Small intestine (tissue), 7 donors: ENCODE results near the gene WBP2. TPM values are rescaled to one million over a fixed set of nuclear protein-coding genes. Genes with fewer than 3 reads are reported as not detected.

Source experiments
- DNase-seq, 2 donors: peaks; one replicate each; pipeline versions ENCODE4 v3.0.0 to v3.0.0-alpha.2; 2013
- FAIRE-seq: peaks from 2 replicates; lab custom pipeline; 2012; peaks lifted over from hg19 to GRCh38; lab: Jason Lieb, UNC
- H3K27ac ChIP-seq, 3 donors: one replicate each; pipeline ENCODE4 v1.5.1; 2013; ENCODE audit warnings: low read length in 2 of 3, mild to moderate bottlenecking in 2 of 3, control low read depth in 1 of 3, inconsistent platforms in 1 of 3, low read depth in 1 of 3, moderate library complexity in 1 of 3
- H3K27me3 ChIP-seq, 3 donors: one replicate each; pipeline ENCODE4 v1.6.1; 2013; ENCODE audit warnings: low read length in 3 of 3, inconsistent platforms in 1 of 3; ENCODE audit not compliant: control insufficient read depth in 3 of 3, insufficient read depth in 3 of 3
- H3K36me3 ChIP-seq, 3 donors: one replicate each; pipeline ENCODE4 v1.6.1; 2013; ENCODE audit warnings: low read length in 3 of 3, inconsistent platforms in 1 of 3, low read depth in 1 of 3, mild to moderate bottlenecking in 1 of 3, moderate library complexity in 1 of 3; ENCODE audit not compliant: control insufficient read depth in 3 of 3, insufficient read depth in 2 of 3
- H3K4me1 ChIP-seq, 3 donors: one replicate each; pipeline ENCODE4 v1.6.1; 2013; ENCODE audit warnings: low read length in 2 of 3, inconsistent platforms in 1 of 3, low read depth in 1 of 3, mild to moderate bottlenecking in 1 of 3, moderate library complexity in 1 of 3; ENCODE audit not compliant: control insufficient read depth in 3 of 3, insufficient read depth in 2 of 3
- H3K4me3 ChIP-seq, 3 donors: one replicate each; pipeline ENCODE4 v1.5.1; 2013; ENCODE audit warnings: low read length in 3 of 3, control low read depth in 1 of 3, inconsistent platforms in 1 of 3, low read depth in 1 of 3, mild to moderate bottlenecking in 1 of 3, moderate library complexity in 1 of 3
- H3K9me3 ChIP-seq, 2 donors: one replicate each; pipeline ENCODE4 v1.6.1; 2013; ENCODE audit warnings: low read depth in 1 of 2, low read length in 1 of 2; ENCODE audit not compliant: control insufficient read depth in 2 of 2, insufficient read depth in 1 of 2
- WGBS, 3 donors: extraction: QIAGEN DNeasy Blood & Tissue Kit; methylation state at CpG; one replicate each; pipeline ENCODE4 v1.1.7; 2013; 5-methylcytosine and 5-hydroxymethylcytosine counted together
- polyA plus RNA-seq, 4 donors: library from polyadenylated mRNA; stranded (reverse) in 3 of 4; unstranded in 1 of 4; fragments of 200-250 nt in 3 of 4; fragments of 120-200 nt in 1 of 4; gene quantifications; one replicate each; pipeline versions ENCODE4 v1.2.1 to v1.2.3, GENCODE V29; 2013
- donor health status: healthy with polysubstance abuse.
- donor health status: control.
- donor health status: control.
- donor health status: Bipolar disorder and iron deficiency.
- donor health status: healthy.

The WBP2 gene
- polyA plus RNA-seq, 4 donors = 68.4 to 121 (median 99.8) TPM

- Histone ChIP-seq H3K9me3 (no peaks in the 10 kb centered on the region), H3K27me3 (no peaks in the 10 kb centered on the region), H3K36me3 (peaks cover 14 to 100% (median 17%) of the 10 kb centered on the region in 3 donors), H3K27ac (no peak overlapping the region), H3K4me1 (no peaks in the 10 kb centered on the region), H3K4me3 (no peak overlapping the region)
- no peak for FAIRE-seq
- no peak for DNase-seq
- 86 to 88% (median 87%) methylated on average over 21 of the region's 21 CpGs for WGBS, 3 donors
These were observed 34.7 kb downstream of the WBP2 start for GRCh38 chr17:75820094-75821080.

GRCh38 chr17:75819678-75820077, 35.5 kb downstream of the WBP2 start:
- peaks cover 14 to 100% (median 17%) of the 10 kb centered on the region in 3 donors for H3K36me3 ChIP-seq
- FAIRE-seq (no peak), DNase-seq (no peak)
- H3K27ac ChIP-seq = no peak overlapping the region
- no peak overlapping the region for H3K4me3 ChIP-seq
- no peaks in the 10 kb centered on the region for H3K27me3 ChIP-seq
- whole genome bisulfite sequencing, 3 donors = 83 to 88% (median 86%) methylated on average over 16 of the region's 16 CpGs
- no peaks in the 10 kb centered on the region for H3K4me1 ChIP-seq
- H3K9me3 ChIP-seq = no peaks in the 10 kb centered on the region

DNA sequence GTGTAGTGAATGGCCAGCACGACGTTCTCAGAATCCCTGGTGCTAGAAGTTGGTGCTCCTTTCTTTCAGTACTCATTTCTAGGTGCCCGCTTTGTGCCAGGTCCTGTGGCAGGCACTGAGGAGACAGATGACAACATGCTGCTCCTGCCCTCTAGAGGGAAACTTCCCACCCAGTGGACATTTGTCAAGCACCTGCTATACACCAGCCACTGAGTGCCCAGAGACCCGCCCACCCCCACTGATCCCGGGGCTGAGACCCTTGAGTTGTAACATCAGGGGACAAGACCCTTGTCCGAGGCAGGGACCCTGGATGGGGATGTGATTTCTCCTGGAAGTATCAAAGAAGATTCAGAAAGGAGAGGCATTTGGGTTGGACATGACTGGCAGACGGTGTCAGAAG, 36.0 kb downstream of the WBP2 start:
- Histone ChIP-seq H3K27ac (no peak overlapping the region), H3K4me1 (no peaks in the 10 kb centered on the region), H3K9me3 (no peaks in the 10 kb centered on the region), H3K4me3 (no peak overlapping the region), H3K36me3 (peaks cover 13 to 100% (median 17%) of the 10 kb centered on the region in 3 donors), H3K27me3 (no peaks in the 10 kb centered on the region)
- WGBS, 3 donors = 86 to 90% (median 90%) methylated on average over 7 of the region's 7 CpGs
- no peak for DNase-seq
- no peak for FAIRE-seq

- Histone ChIP-seq H3K4me1 (no peaks in the 10 kb centered on the region), H3K27me3 (no peaks in the 10 kb centered on the region), H3K36me3 (peaks cover 10 to 100% (median 15%) of the 10 kb centered on the region in 3 donors), H3K9me3 (no peaks in the 10 kb centered on the region), H3K27ac (no peak overlapping the region), H3K4me3 (no peak overlapping the region)
- no peak for DNase-seq
- no peak for FAIRE-seq
- WGBS, 3 donors = 93 to 96% (median 95%) methylated on average over 16 of the region's 16 CpGs
These were observed 36.7 kb downstream of the WBP2 start for GRCh38 chr17:75818326-75818885.

- H3K27me3 ChIP-seq = no peaks in the 10 kb centered on the region
- H3K4me3 ChIP-seq = no peak overlapping the region
- H3K36me3 ChIP-seq = peaks cover 6 to 100% (median 11%) of the 10 kb centered on the region in 3 donors
- no peak for FAIRE-seq
- DNase-seq = no peak
- H3K27ac ChIP-seq = no peak overlapping the region
- 88 to 96% (median 93%) methylated on average over 5 to 6 of the region's 6 CpGs for WGBS, 3 donors
- no peaks in the 10 kb centered on the region for H3K9me3 ChIP-seq
- no peaks in the 10 kb centered on the region for H3K4me1 ChIP-seq
These were observed 37.6 kb downstream of the WBP2 start for GRCh38 chr17:75817571-75817970.

GRCh38 chr17:75816693-75817092, 38.4 kb downstream of the WBP2 start:
- Histone ChIP-seq H3K4me1 (no peaks in the 10 kb centered on the region), H3K27ac (no peak overlapping the region), H3K9me3 (no peaks in the 10 kb centered on the region), H3K36me3 (peaks cover 6 to 100% (median 11%) of the 10 kb centered on the region in 3 donors), H3K4me3 (no peak overlapping the region), H3K27me3 (no peaks in the 10 kb centered on the region)
- FAIRE-seq (no peak), DNase-seq (no peak)
- 92 to 97% (median 93%) methylated on average over 9 of the region's 9 CpGs for WGBS, 3 donors

GRCh38 chr17:75815399-75815798, 39.7 kb downstream of the WBP2 start:
- H3K4me1 ChIP-seq = no peaks in the 10 kb centered on the region
- peaks cover 8 to 100% (median 10%) of the 10 kb centered on the region in 3 donors for H3K36me3 ChIP-seq
- H3K9me3 ChIP-seq = no peaks in the 10 kb centered on the region
- no peak overlapping the region for H3K27ac ChIP-seq
- no peaks in the 10 kb centered on the region for H3K27me3 ChIP-seq
- FAIRE-seq = no peak
- H3K4me3 ChIP-seq = no peak overlapping the region
- 96 to 99% (median 98%) methylated on average over 3 of the region's 3 CpGs for WGBS, 3 donors
- no peak for DNase-seq

- no peak for FAIRE-seq
- 92 to 95% (median 95%) methylated on average over 12 to 13 of the region's 13 CpGs for WGBS, 3 donors
- Histone ChIP-seq H3K9me3 (no peaks in the 10 kb centered on the region), H3K4me3 (no peak overlapping the region), H3K27me3 (no peaks in the 10 kb centered on the region), H3K4me1 (no peaks in the 10 kb centered on the region), H3K36me3 (peaks cover 7 to 100% (median 10%) of the 10 kb centered on the region in 3 donors), H3K27ac (no peak overlapping the region)
- no peak for DNase-seq
These were observed 40.2 kb downstream of the WBP2 start for GRCh38 chr17:75814900-75815373.
